ENCODE data around the gene CEP57. TPM values are rescaled to one million over a fixed set of nuclear protein-coding genes. Genes with fewer than 3 reads are reported as not detected.

Gene CEP57
- total RNA-seq, 2 experiments from 2014 or later, result 101 to 134 TPM

DNA sequence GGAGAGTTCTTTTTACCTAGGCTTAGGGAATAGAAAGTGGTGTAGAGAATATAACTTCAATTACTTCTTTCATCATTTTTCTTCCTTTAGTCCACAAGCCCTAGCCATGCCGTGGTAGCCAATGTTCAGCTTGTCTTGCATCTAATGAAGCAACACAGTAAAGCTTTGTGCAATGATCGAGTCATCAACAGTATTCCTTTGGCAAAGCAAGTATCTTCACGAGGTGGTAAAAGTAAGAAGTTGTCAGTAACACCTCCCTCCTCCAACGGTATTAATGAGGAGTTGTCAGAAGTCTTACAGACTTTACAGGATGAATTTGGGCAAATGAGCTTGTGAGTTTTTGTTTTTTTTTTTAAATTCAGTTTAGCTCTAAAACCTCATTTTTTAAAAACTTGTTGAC lies 37.4 kb downstream of the CEP57 start:
- H3K36me3 Mint-ChIP-seq (ENCODE audit: low read depth), result peaks cover 44% of the 10 kb centered on the region
- intact Hi-C loops (cut with DNase I, micrococcal nuclease), result no loop called here

DNA sequence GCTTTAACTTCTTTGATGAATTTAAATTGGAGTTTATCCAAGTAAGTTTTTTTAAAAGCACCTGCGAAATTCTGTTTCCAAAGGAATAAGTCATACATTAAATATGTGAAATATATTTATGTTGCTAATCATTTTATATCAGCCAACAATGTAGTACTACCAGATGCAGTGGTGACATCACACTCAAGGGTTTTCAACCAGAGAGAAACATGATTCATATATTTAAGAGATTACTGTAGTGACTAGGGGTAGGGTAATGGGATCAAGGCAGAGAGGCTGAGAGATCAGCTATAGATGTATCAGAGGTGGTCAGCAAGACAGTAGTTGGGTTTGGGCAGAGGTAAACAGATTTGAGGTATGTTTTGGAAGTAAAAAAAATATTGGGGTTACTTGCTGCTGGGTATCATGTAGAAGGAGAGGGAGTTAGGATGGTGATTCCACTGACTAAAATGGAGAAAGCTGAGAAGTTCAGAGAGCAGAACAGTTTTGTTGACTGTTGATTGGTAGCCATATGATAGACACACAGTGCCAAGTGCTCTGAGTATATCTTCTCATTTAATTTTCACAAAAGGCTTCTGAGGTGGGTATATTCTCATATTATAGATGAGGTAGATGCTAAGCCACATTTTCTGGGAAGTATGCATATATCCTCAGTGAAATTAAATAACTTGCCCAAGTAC lies 39.4 kb downstream of the CEP57 start:
- Mint-ChIP-seq H3K4me1 (peaks cover 15% of the 10 kb centered on the region), H3K4me3 (no peak overlapping the region), H3K36me3 (ENCODE audit: low read depth) (peaks cover 45% of the 10 kb centered on the region), H3K27ac (peak overlapping the region; percentile 63), H3K9me3 (ENCODE audit: low read depth) (no peaks in the 10 kb centered on the region), H3K27me3 (no peaks in the 10 kb centered on the region)
- intact Hi-C loops (cut with DNase I, micrococcal nuclease), result no loop called here
- DNase-seq (peak; percentile 8), ATAC-seq (peak; percentile 91)
- CTCF ChIA-PET, result interaction anchor here (0.7 to 2.4 kb wide), 6 partner anchors 11 to 596 kb away, joined by 3 to 8 read pairs (median 4); no protein-coding TSS in a partner anchor
- POLR2A ChIA-PET, result no interaction called here

More for the DNA sequence above, 37.4 kb downstream of the CEP57 start:
- no peak overlapping the region for H3K4me3 Mint-ChIP-seq
- POLR2A ChIA-PET, result no interaction called here
- no peak for DNase-seq
- CTCF ChIA-PET, result interaction anchor here (0.8 to 1.9 kb wide), 3 partner anchors 34 to 566 kb away, joined by 3 to 8 read pairs (median 3); no protein-coding TSS in a partner anchor
- no peak overlapping the region for H3K27ac Mint-ChIP-seq
- ATAC-seq, result no peak
- peaks cover 15% of the 10 kb centered on the region for H3K4me1 Mint-ChIP-seq
- H3K9me3 Mint-ChIP-seq (ENCODE audit: low read depth), result no peaks in the 10 kb centered on the region
- no peaks in the 10 kb centered on the region for H3K27me3 Mint-ChIP-seq

DNA sequence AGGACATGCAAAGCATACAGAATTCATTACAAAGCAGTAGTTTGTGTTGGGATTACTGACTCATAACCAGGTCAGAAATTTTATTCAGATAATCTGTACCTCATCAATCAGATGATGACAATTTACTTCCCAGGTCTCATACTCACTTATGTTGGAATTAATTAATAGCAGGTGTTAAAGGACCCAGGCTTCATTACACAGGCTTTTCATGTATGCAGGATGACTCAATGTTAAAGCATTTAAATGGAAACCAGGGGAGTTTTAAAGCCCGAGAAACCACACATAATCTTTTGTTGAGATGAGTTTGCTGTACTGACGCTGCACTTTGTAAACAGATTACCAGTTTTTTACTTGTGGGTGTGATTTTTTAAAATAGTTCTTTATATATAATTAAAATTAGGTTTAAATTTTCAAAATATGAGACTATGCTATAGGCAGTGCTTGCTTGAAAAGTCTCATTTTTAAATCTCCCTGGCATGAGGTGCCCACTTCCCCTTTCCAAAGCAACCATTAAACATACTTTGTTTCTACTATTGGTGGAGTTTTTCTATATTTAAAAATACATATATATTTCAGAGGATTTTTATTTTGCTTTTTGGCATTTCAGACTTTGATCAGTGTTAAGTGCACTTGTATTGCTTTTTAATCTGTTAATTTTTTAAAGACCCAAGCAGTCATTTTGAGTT lies 41.0 kb downstream of the CEP57 start:
- Mint-ChIP-seq H3K27ac (peak overlapping the region; percentile 51), H3K4me3 (no peak overlapping the region), H3K27me3 (no peaks in the 10 kb centered on the region), H3K4me1 (peaks cover 18% of the 10 kb centered on the region), H3K36me3 (ENCODE audit: low read depth) (peaks cover 42% of the 10 kb centered on the region), H3K9me3 (ENCODE audit: low read depth) (no peaks in the 10 kb centered on the region)
- DNase-seq (no peak), ATAC-seq (peak; percentile 36)
- POLR2A ChIA-PET, result no interaction called here
- CTCF ChIA-PET, result interaction anchor here (1.0 to 2.4 kb wide), 3 partner anchors 13 to 374 kb away, joined by 3 to 6 read pairs (median 3); no protein-coding TSS in a partner anchor
- intact Hi-C loops (cut with DNase I, micrococcal nuclease), result no loop called here

DNA sequence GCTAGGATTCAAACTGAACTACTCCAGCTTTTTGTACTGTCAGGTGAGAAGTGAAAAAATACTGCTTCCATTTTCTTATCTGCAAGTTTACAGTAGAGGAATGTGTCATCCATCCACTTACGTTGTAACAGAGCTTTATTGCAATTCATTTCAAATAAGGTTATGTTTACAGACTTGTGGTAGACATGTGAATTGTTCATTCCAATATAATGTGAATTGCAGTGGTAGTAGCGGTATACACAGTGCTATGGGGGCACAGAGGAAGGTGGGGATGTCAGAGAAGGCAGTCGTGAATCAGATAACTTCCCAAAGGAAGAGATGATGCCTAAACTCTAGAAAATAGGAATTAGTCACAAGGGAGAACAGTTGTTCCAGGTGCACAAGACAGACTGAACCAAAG lies 42.5 kb downstream of the CEP57 start:
- ATAC-seq, result no peak
- peaks cover 46% of the 10 kb centered on the region for H3K36me3 Mint-ChIP-seq (ENCODE audit: low read depth)
- POLR2A ChIA-PET, result no interaction called here

DNA sequence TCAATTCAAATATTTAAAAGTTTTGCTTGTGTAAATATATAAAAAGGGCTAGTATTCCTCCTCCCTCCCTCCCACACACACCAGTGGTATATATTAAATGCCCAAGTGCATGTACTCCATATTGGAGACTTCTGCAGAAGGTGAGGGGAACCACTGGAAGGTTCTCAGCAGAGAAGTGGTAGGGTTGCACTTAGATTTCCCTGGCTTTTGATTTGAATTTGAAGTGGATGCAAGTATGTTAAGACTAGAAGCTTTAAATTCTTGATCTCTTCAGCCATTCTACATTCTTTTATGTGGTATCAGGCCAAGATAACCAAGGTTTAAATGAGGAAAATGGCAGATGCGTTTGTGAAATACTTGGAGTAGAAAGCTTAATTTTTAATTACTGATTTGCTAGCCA lies 43.1 kb downstream of the CEP57 start:
- intact Hi-C loops (cut with DNase I, micrococcal nuclease), result no loop called here
- Mint-ChIP-seq H3K9me3 (ENCODE audit: low read depth) (no peaks in the 10 kb centered on the region), H3K4me1 (peaks cover 18% of the 10 kb centered on the region), H3K27ac (no peak overlapping the region), H3K36me3 (ENCODE audit: low read depth) (peaks cover 49% of the 10 kb centered on the region), H3K4me3 (no peak overlapping the region), H3K27me3 (no peaks in the 10 kb centered on the region)
- DNase-seq, result no peak
- POLR2A ChIA-PET, result no interaction called here
- ATAC-seq, result no peak
- CTCF ChIA-PET, result interaction anchor here (1.1 to 5.0 kb wide), 7 partner anchors 10 to 593 kb away, joined by 3 to 39 read pairs (median 6); partner anchors contain the start of gene MAML2

More for the DNA sequence above, 42.5 kb downstream of the CEP57 start:
- H3K4me3 Mint-ChIP-seq, result no peak overlapping the region
- H3K27ac Mint-ChIP-seq, result peak overlapping the region; percentile 10
- no peaks in the 10 kb centered on the region for H3K9me3 Mint-ChIP-seq (ENCODE audit: low read depth)
- no peaks in the 10 kb centered on the region for H3K27me3 Mint-ChIP-seq
- CTCF ChIA-PET, result interaction anchor here (0.8 to 5.0 kb wide), 9 partner anchors 9 to 737 kb away, joined by 3 to 39 read pairs (median 5); partner anchors contain the start of gene MAML2
- intact Hi-C loops (cut with DNase I, micrococcal nuclease), result no loop called here
- peaks cover 18% of the 10 kb centered on the region for H3K4me1 Mint-ChIP-seq
- no peak for DNase-seq

DNA sequence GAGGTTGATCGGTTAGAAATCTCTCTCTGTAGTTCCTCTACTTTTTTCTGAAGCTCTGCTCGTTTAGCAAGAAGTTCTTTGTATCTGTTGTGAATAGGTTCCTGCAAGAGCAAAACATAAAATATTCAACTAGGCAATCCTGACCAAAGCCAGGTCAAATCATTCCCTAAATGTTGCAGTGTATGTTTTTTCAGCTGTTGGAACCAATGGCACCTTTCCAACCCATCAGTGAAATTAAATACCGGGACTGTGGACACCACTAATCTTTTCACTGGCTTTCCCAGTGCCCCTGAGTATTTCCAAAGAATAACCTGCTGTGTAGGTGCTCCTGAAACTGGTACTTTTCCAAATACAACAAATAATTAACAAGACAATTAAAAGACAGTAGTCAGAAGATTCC lies 45.1 kb downstream of the CEP57 start:
- DNase-seq (no peak), ATAC-seq (no peak)
- intact Hi-C loops (cut with DNase I, micrococcal nuclease), result loop anchor here (5.0 kb wide), 4 partner anchors 87 to 507 kb away; partner anchors contain the start of genes MAML2 (in 1 of the 2) and MTMR2 (in 1 of the 2)
- Mint-ChIP-seq H3K27ac (no peak overlapping the region), H3K4me1 (peaks cover 11% of the 10 kb centered on the region), H3K9me3 (ENCODE audit: low read depth) (no peaks in the 10 kb centered on the region), H3K36me3 (ENCODE audit: low read depth) (peaks cover 46% of the 10 kb centered on the region), H3K4me3 (no peak overlapping the region), H3K27me3 (no peaks in the 10 kb centered on the region)
- ChIA-PET CTCF (interaction anchor here (0.7 to 5.0 kb wide), 26 partner anchors 9 to 683 kb away, joined by 3 to 39 read pairs (median 4); partner anchors contain the start of gene MAML2), POLR2A (interaction anchor here (0.7 kb wide), 1 partner anchor 503 kb away, joined by 3 read pairs; no protein-coding TSS in a partner anchor)

DNA sequence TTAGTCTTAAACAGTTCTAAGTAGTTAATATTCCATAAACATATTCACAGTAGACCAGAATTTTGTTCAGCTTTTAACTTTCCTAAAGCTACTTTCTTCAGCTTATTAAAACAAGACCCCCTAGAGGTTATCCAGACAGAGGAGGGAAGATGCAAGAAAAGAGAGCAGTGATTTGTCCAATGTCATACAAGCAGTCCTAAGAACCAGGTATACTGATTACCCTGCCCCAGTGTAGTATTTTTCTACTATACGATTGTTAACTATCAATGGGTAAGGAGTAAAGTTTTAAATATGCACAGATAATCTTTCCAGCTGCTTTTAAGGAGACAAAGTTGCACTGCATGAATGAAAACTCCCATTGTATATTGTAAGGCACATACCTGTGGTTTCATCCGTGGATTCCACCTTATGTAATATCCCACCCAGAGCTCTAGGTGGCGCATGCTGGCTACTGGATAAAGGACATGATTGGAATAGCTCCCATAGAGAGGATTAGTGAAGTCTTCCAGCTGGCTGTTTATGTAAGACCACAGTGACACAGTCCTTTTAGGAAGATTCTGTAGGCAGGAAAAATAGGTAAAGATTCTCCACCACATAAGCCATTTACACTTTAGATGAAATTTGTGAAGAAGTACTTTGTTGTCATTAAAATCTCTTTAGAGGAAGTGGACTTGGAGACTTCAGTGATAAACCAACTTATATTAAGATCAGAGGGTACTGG lies 45.6 kb downstream of the CEP57 start:
- no peaks in the 10 kb centered on the region for H3K27me3 Mint-ChIP-seq
- ATAC-seq (peak; percentile 87), DNase-seq (peak; percentile 69)
- peaks cover 43% of the 10 kb centered on the region for H3K36me3 Mint-ChIP-seq (ENCODE audit: low read depth)
- H3K4me3 Mint-ChIP-seq, result no peak overlapping the region
- CTCF ChIA-PET, result interaction anchor here (0.6 to 5.0 kb wide), 36 partner anchors 9 to 684 kb away, joined by 3 to 39 read pairs (median 4); partner anchors contain the start of genes FAM76B and MAML2
- intact Hi-C loops (cut with DNase I, micrococcal nuclease), result loop anchor here (1.0 to 5.0 kb wide), 9 partner anchors 86 to 590 kb away; partner anchors contain the start of genes MAML2 (in 2 of the 2) and MTMR2 (in 1 of the 2)
- POLR2A ChIA-PET, result interaction anchor here (0.5 to 0.7 kb wide), 2 partner anchors 190 to 503 kb away, joined by 3 read pairs; no protein-coding TSS in a partner anchor
- H3K4me1 Mint-ChIP-seq, result peaks cover 6% of the 10 kb centered on the region
- no peaks in the 10 kb centered on the region for H3K9me3 Mint-ChIP-seq (ENCODE audit: low read depth)
- H3K27ac Mint-ChIP-seq, result no peak overlapping the region

DNA sequence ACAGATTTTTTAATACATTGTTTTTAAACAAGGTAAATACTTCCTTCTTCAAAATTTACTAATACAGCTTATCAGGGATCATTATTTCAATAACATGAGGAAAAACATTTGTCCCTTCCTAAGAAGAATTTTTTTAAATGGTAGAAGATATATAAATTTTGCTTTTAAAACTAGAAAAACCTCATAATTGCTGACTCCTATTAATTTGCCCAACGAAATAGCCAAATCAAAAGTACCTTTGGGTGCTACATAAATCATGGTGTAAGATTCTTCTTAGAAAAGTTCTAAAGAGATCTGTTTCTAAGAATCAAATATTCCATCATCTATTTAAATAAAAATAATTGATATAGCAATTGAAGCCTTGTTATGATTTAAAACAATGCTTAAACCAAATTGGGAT lies 54.9 kb downstream of the CEP57 start:
- H3K36me3 Mint-ChIP-seq (ENCODE audit: low read depth), result peaks cover 10% of the 10 kb centered on the region
- CTCF ChIA-PET, result interaction anchor here (0.6 to 1.2 kb wide), 3 partner anchors 9 to 366 kb away, joined by 3 to 5 read pairs (median 4); no protein-coding TSS in a partner anchor
- no peak overlapping the region for H3K4me3 Mint-ChIP-seq
- no peak for DNase-seq
- ATAC-seq, result no peak
- intact Hi-C loops (cut with DNase I, micrococcal nuclease), result no loop called here
- no peaks in the 10 kb centered on the region for H3K27me3 Mint-ChIP-seq
- H3K9me3 Mint-ChIP-seq (ENCODE audit: low read depth), result no peaks in the 10 kb centered on the region
- H3K4me1 Mint-ChIP-seq, result no peaks in the 10 kb centered on the region
- POLR2A ChIA-PET, result no interaction called here
- H3K27ac Mint-ChIP-seq, result no peak overlapping the region

DNA sequence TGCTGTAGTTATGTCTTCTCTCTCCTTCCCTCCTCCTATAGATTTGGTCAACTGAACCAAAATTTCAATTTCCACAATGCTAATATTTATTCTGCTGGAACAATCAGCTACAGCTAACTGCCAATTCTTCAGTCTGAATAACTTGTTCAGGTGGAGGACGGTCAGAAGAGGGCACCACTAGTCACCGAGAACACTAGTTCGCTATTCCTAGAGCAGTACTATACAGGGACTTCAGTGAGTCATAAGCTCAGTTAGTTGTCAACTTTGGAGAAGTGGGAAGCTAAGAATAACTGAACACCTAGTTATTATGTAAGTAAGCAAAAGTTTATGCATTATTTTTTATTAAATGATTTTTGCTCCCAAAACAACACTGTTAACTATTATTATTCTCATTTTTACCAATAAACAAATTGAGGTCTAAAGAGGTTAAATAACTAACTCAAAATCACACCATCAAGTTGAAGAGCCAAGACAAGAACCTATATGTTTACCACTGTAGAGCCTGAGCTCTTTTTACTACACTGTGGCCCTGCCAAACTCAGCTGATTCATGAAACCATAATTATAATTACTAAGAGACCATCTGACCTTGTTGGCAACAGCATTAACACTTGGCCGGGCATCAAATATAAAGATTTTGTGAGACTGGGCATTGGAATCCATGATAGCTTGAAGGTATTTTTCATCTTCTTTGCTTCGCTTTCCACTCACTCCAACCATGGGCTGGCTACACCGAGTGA lies 59.0 kb downstream of the CEP57 start:
- DNase-seq, result peak; percentile 56
- no peak overlapping the region for H3K27ac Mint-ChIP-seq
- H3K4me3 Mint-ChIP-seq, result no peak overlapping the region

DNA sequence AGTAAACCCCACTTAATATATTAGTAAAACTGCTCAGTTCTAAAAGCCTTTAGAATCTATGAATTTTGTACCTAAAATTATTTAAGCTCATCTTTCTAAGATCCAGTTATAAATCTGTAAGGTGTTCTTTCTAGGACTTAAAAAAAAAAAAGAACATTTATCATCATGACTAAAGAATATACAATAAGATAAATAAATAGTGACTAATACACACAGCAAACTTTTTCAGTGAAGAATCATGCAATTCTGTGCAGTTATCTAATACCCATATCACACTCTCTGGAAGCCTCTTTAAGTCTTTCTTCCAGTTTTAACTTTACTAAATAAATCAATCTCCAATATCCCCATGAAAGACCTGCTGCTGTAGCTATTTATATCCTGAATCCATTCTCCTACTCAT lies 59.8 kb downstream of the CEP57 start:
- H3K9me3 Mint-ChIP-seq (ENCODE audit: low read depth), result no peaks in the 10 kb centered on the region
- ATAC-seq, result no peak

More for the DNA sequence above, 59.0 kb downstream of the CEP57 start:
- intact Hi-C loops (cut with DNase I, micrococcal nuclease), result loop anchor here (1.0 kb wide), 2 partner anchors 544 to 577 kb away; no protein-coding TSS in a partner anchor
- Mint-ChIP-seq H3K4me1 (no peaks in the 10 kb centered on the region), H3K36me3 (ENCODE audit: low read depth) (peaks cover 7% of the 10 kb centered on the region), H3K27me3 (no peaks in the 10 kb centered on the region), H3K9me3 (ENCODE audit: low read depth) (no peaks in the 10 kb centered on the region)
- POLR2A ChIA-PET, result interaction anchor here (0.5 to 0.8 kb wide), 3 partner anchors 59 to 65 kb away, joined by 3 to 5 read pairs (median 3); partner anchors contain the start of genes CEP57 and FAM76B
- ATAC-seq, result peak; percentile 74
- CTCF ChIA-PET, result interaction anchor here (0.6 to 3.5 kb wide), 11 partner anchors 10 to 581 kb away, joined by 3 to 23 read pairs (median 4); partner anchors contain the start of gene MAML2

More for the DNA sequence above, 59.8 kb downstream of the CEP57 start:
- Mint-ChIP-seq H3K4me1 (no peaks in the 10 kb centered on the region), H3K27me3 (no peaks in the 10 kb centered on the region), H3K4me3 (no peak overlapping the region), H3K27ac (no peak overlapping the region), H3K36me3 (ENCODE audit: low read depth) (peaks cover 5% of the 10 kb centered on the region)
- no peak for DNase-seq
- intact Hi-C loops (cut with DNase I, micrococcal nuclease), result no loop called here
- ChIA-PET CTCF (interaction anchor here (0.6 to 3.5 kb wide), 8 partner anchors 11 to 1116 kb away, joined by 3 to 23 read pairs (median 4); partner anchors contain the start of gene MAML2), POLR2A (interaction anchor here (0.7 kb wide), 1 partner anchor 78 kb away, joined by 3 read pairs; no protein-coding TSS in a partner anchor)
